ENCODE data around the gene TMEM214.

TMEM214 gene

DNA sequence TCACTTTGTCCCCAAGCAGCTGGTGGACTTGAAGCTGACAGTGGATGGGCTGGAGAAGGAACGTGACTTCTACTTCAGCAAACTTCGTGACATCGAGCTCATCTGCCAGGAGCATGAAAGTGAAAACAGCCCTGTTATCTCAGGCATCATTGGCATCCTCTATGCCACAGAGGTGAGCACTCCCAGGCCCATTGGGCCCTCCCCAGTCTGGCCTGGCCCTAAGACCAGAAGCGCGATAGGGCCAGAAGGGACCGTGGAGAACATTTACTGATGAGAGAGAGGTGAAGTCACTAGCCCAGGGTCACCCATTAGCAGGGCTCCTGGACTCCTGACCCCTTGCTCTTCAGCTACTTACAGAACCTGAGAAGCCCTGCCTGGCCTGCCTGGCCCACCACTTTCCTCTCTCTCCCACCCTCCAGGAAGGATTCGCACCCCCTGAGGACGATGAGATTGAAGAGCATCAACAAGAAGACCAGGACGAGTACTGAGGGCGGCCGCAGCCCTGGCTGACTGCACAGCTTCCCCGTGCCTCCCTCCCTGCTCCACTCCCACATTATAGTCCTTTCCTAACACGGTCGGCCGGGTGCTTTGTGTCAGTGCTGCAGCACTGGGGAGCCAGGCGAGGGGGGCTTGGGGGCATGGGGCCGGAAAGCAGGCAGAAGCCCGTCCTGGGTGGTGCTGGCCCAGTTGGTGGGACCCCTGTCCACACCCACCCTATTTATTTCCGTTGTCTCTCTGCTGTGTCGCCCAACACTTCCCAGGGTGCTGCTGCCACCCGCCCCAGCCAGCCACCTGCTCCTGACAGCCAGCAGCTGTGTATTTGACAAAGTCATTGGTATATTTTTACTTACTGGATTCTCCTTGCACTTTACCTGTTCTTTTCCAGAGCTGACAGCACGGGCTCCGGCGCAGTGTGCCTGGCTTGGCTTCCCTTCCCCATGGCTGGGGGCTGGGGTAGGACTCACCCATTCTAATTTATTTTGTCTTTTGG lies 6.6 kb upstream of the TMEM214 start:
- H3K4me1 ChIP-seq (ENCODE audit: insufficient read depth, low read length, poor library complexity, severe bottlenecking), result peaks cover 13% of the 10 kb centered on the region
- TF ChIP-seq EZH2phosphoT487 (IDR thresholded peaks at IDR 0.05; ENCODE audit: borderline replicate concordance), result no peak
- H3K9me2 ChIP-seq (replicated peaks; ENCODE audit: low read depth, low read length), result no peaks in the 10 kb centered on the region
- no peaks in the 10 kb centered on the region for H3K36me3 ChIP-seq (ENCODE audit: insufficient read depth, low read length)
- no peaks in the 10 kb centered on the region for H3K9me3 ChIP-seq (ENCODE audit: insufficient read depth, low read depth, low read length)
- no peak overlapping the region for H3K9ac ChIP-seq (ENCODE audit: low read depth, low read length, poor library complexity, severe bottlenecking)
- H3K4me2 ChIP-seq (ENCODE audit: low read depth, low read length, poor library complexity, severe bottlenecking), result no peak overlapping the region
- H4K20me1 ChIP-seq (ENCODE audit: insufficient read depth, low read length, poor library complexity, severe bottlenecking), result no peaks in the 10 kb centered on the region
- H3K4me3 ChIP-seq (ENCODE audit: low read length, poor library complexity, severe bottlenecking), result no peak overlapping the region
- no peaks in the 10 kb centered on the region for H3K79me2 ChIP-seq (ENCODE audit: insufficient read depth, low read length)
- no peaks in the 10 kb centered on the region for H3F3A ChIP-seq (ENCODE audit: low read depth)
- no peaks in the 10 kb centered on the region for H3K27me3 ChIP-seq (ENCODE audit: insufficient read depth, low read length, poor library complexity, severe bottlenecking)
- H2AFZ ChIP-seq (ENCODE audit: low read length), result no peak overlapping the region

GRCh38 chr2:27027211-27027651 lies 5.5 kb upstream of the TMEM214 start:
- H3K9ac ChIP-seq (ENCODE audit: low read depth, low read length, poor library complexity, severe bottlenecking), result no peak overlapping the region
- no peak for TF ChIP-seq CTCF (conservative IDR thresholded peaks at IDR 0.05; ENCODE audit: low read length)

GRCh38 chr2:27029051-27029450 lies 3.7 kb upstream of the TMEM214 start:
- TF ChIP-seq CTCF (conservative IDR thresholded peaks at IDR 0.05; ENCODE audit: low read length) (no peak), EZH2phosphoT487 (IDR thresholded peaks at IDR 0.05; ENCODE audit: borderline replicate concordance) (no peak)

More at GRCh38 chr2:27027211-27027651, 5.5 kb upstream of the TMEM214 start:
- H3K27me3 ChIP-seq (ENCODE audit: insufficient read depth, low read length, poor library complexity, severe bottlenecking), result no peaks in the 10 kb centered on the region
- H3K9me2 ChIP-seq (replicated peaks; ENCODE audit: low read depth, low read length), result no peaks in the 10 kb centered on the region
- H2AFZ ChIP-seq (ENCODE audit: low read length), result no peak overlapping the region
- peaks cover 16% of the 10 kb centered on the region for H3K4me1 ChIP-seq (ENCODE audit: insufficient read depth, low read length, poor library complexity, severe bottlenecking)
- no peak overlapping the region for H3K4me3 ChIP-seq (ENCODE audit: low read length, poor library complexity, severe bottlenecking)
- H3K4me2 ChIP-seq (ENCODE audit: low read depth, low read length, poor library complexity, severe bottlenecking), result no peak overlapping the region
- H4K20me1 ChIP-seq (ENCODE audit: insufficient read depth, low read length, poor library complexity, severe bottlenecking), result no peaks in the 10 kb centered on the region
- H3K36me3 ChIP-seq (ENCODE audit: insufficient read depth, low read length), result no peaks in the 10 kb centered on the region
- no peaks in the 10 kb centered on the region for H3F3A ChIP-seq (ENCODE audit: low read depth)
- H3K9me3 ChIP-seq (ENCODE audit: insufficient read depth, low read depth, low read length), result no peaks in the 10 kb centered on the region
- H3K79me2 ChIP-seq (ENCODE audit: insufficient read depth, low read length), result peaks cover 10% of the 10 kb centered on the region; the same call in 1 of the 2 replicates

More at GRCh38 chr2:27029051-27029450, 3.7 kb upstream of the TMEM214 start:
- Histone ChIP-seq H2AFZ (ENCODE audit: low read length) (no peak overlapping the region), H3K9me3 (ENCODE audit: insufficient read depth, low read depth, low read length) (no peaks in the 10 kb centered on the region), H3K4me3 (ENCODE audit: low read length, poor library complexity, severe bottlenecking) (no peak overlapping the region), H3K79me2 (ENCODE audit: insufficient read depth, low read length) (peaks cover 27% of the 10 kb centered on the region), H4K20me1 (ENCODE audit: insufficient read depth, low read length, poor library complexity, severe bottlenecking) (peaks cover 11% of the 10 kb centered on the region), H3K36me3 (ENCODE audit: insufficient read depth, low read length) (no peaks in the 10 kb centered on the region), H3K9ac (ENCODE audit: low read depth, low read length, poor library complexity, severe bottlenecking) (no peak overlapping the region), H3K27me3 (ENCODE audit: insufficient read depth, low read length, poor library complexity, severe bottlenecking) (no peaks in the 10 kb centered on the region), H3K9me2 (replicated peaks; ENCODE audit: low read depth, low read length) (no peaks in the 10 kb centered on the region), H3K4me2 (ENCODE audit: low read depth, low read length, poor library complexity, severe bottlenecking) (no peak overlapping the region), H3F3A (ENCODE audit: low read depth) (no peaks in the 10 kb centered on the region), H3K4me1 (ENCODE audit: insufficient read depth, low read length, poor library complexity, severe bottlenecking) (peaks cover 21% of the 10 kb centered on the region)
